Measurements from ENCODE around the gene GRK5.

DNA sequence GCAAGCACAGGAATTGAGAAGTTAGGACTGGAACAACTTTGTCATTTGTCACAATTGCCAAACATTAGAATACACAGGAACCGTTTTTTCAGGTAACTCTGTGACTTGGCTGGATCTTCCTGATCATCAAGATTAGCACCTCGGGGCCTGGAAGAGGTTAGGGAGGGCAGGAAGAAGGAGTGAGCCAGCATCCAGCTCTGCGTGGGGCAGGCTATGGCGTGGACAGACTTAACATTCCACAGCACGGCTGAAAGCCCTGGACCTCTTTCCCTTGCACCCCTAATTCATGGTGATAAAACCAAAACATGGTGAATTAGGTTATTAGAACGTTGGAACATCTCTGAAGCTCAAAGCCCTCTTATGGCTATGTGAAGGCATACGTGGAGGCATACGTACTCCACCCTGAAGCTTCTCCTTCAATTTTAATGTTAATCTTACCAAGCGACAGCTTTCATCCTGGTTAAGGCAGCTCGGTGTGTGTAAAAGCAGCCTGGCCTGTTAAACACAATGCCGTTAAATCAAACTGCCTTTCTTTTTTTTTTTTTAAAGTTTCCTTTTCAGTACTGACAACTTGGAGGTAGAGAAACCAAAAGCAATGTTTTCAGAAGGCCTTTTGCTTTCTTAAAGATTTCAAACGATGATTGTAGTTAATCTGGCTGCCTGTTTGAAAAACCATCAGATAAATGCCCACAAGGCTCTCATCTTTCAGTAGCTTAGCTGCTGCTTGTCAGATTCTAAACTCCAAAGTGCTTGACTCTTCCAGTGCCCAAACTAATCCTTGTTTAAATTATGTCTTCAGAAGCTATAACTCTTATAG lies 4.5 kb downstream of the GRK5 start:
- TF ChIP-seq, protein P1, sequence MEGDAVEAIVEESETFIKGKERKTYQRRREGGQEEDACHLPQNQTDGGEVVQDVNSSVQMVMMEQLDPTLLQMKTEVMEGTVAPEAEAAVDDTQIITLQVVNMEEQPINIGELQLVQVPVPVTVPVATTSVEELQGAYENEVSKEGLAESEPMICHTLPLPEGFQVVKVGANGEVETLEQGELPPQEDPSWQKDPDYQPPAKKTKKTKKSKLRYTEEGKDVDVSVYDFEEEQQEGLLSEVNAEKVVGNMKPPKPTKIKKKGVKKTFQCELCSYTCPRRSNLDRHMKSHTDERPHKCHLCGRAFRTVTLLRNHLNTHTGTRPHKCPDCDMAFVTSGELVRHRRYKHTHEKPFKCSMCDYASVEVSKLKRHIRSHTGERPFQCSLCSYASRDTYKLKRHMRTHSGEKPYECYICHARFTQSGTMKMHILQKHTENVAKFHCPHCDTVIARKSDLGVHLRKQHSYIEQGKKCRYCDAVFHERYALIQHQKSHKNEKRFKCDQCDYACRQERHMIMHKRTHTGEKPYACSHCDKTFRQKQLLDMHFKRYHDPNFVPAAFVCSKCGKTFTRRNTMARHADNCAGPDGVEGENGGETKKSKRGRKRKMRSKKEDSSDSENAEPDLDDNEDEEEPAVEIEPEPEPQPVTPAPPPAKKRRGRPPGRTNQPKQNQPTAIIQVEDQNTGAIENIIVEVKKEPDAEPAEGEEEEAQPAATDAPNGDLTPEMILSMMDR (IDR thresholded peaks at IDR 0.05): no peak
- TF ChIP-seq ZFX (IDR thresholded peaks at IDR 0.05; ENCODE audit: borderline replicate concordance): no peak
